IMR-90 (cell line): ENCODE results near the gene GCNT2. TPM values are rescaled to one million over a fixed set of nuclear protein-coding genes. Genes with fewer than 3 reads are reported as not detected.

Source experiments
- ATAC-seq: fragments of 200-7000 bp; cut with Tn5 transposase; 2 replicates; pipeline ENCODE4 v1.9.1; 2020; ENCODE audit warnings: low read depth, mild to moderate bottlenecking, moderate library complexity
- BruUV-seq: library from RNA; stranded (reverse); fragments of 400-500 nt; replicated peaks from 2 replicates; lab custom pipeline; 2021; lab: Mats Ljungman, UMichigan
- CTCF ChIA-PET: fragments of 300-600 bp; formaldehyde crosslinking; extraction: SDS; loops from one replicate; lab custom pipeline; 2021; ENCODE audit warnings: antibody characterized with exemption; lab: Yijun Ruan, JAX
- POLR2A ChIA-PET: fragments of 300-600 bp; sonication (Branson Sonifier 250); formaldehyde crosslinking; loops from one replicate; lab custom pipeline; 2022; ENCODE audit warnings: antibody characterized with exemption; ENCODE audit not compliant: unreplicated experiment; lab: Charles Lee
- DNase-seq: peaks from one replicate; pipeline ENCODE4 v3.0.0; 2013
- H2AFZ ChIP-seq: replicated peaks from 2 replicates; pipeline ENCODE3; 2013; ENCODE audit warnings: low read length, mild to moderate bottlenecking; ENCODE audit not compliant: poor library complexity
- H2AK5ac ChIP-seq: 2 replicates; pipeline ENCODE4 v1.6.1; 2013; ENCODE audit warnings: low read depth, low read length, inconsistent platforms
- H2AK9ac ChIP-seq: replicated peaks from 2 replicates; pipeline ENCODE3; 2013; ENCODE audit warnings: mild to moderate bottlenecking, low read depth, low read length, moderate library complexity; ENCODE audit not compliant: poor library complexity
- H2BK120ac ChIP-seq: 2 replicates; pipeline ENCODE4 v1.6.1; 2013; ENCODE audit warnings: low read depth, low read length, inconsistent platforms
- H2BK15ac ChIP-seq: 3 replicates; pipeline ENCODE4 v1.6.1; 2013; ENCODE audit warnings: low read depth, low read length, inconsistent platforms
- H2BK20ac ChIP-seq: 2 replicates; pipeline ENCODE4 v1.6.1; 2013; ENCODE audit warnings: low read depth, mild to moderate bottlenecking, inconsistent platforms, low read length, moderate library complexity
- H2BK5ac ChIP-seq: 2 replicates; pipeline ENCODE4 v1.6.1; 2013; ENCODE audit warnings: mild to moderate bottlenecking, low read depth, low read length, inconsistent platforms; ENCODE audit not compliant: poor library complexity, severe bottlenecking
- H3K14ac ChIP-seq: replicated peaks from 2 replicates; pipeline ENCODE4 v1.6.1; 2013; ENCODE audit warnings: low read depth, low read length, inconsistent platforms
- H3K18ac ChIP-seq: 2 replicates; pipeline ENCODE4 v1.6.1; 2013; ENCODE audit warnings: low read depth, low read length, control low read depth
- H3K23ac ChIP-seq: 2 replicates; pipeline ENCODE4 v1.6.1; 2013; ENCODE audit warnings: low read depth, low read length, inconsistent platforms
- H3K27ac ChIP-seq: 2 replicates; pipeline ENCODE4 v1.5.1; 2013; ENCODE audit warnings: mild to moderate bottlenecking, control low read depth, low read length; ENCODE audit not compliant: insufficient read depth
- H3K27me3 ChIP-seq: 2 replicates; pipeline ENCODE4 v1.6.1; 2013; ENCODE audit warnings: low read length; ENCODE audit not compliant: control insufficient read depth, insufficient read depth
- H3K36me3 ChIP-seq: 2 replicates; pipeline ENCODE4 v1.6.1; 2013; ENCODE audit warnings: low read length, mixed read lengths; ENCODE audit not compliant: control insufficient read depth, insufficient read depth
- H3K4ac ChIP-seq: 2 replicates; pipeline ENCODE4 v1.6.1; 2013; ENCODE audit warnings: low read depth, low read length, inconsistent platforms
- H3K4me1 ChIP-seq: 2 replicates; pipeline ENCODE4 v1.6.1; 2013; ENCODE audit warnings: low read length, mixed read lengths; ENCODE audit not compliant: control insufficient read depth, insufficient read depth
- H3K4me2 ChIP-seq: 2 replicates; pipeline ENCODE4 v1.6.1; 2013; ENCODE audit warnings: low read depth, mild to moderate bottlenecking, control low read depth, low read length, moderate library complexity
- H3K4me3 ChIP-seq: 2 replicates; pipeline ENCODE4 v1.5.1; 2013; ENCODE audit warnings: low read depth, mild to moderate bottlenecking, control low read depth, low read length, moderate library complexity; ENCODE audit not compliant: insufficient read depth
- H3K56ac ChIP-seq: 2 replicates; pipeline ENCODE4 v1.6.1; 2013; ENCODE audit warnings: low read length, inconsistent platforms; ENCODE audit not compliant: insufficient read depth; ENCODE audit errors: extremely low read depth
- H3K79me1 ChIP-seq, 2 experiments: 2 replicates each; pipeline ENCODE4 v1.6.1; 2013; ENCODE audit warnings: low read length in 2 of 2, inconsistent platforms in 1 of 2, low read depth in 1 of 2
- H3K9ac ChIP-seq: 2 replicates; pipeline ENCODE4 v1.6.1; 2013; ENCODE audit warnings: low read depth, low read length, control low read depth
- H3K9me1 ChIP-seq: 2 replicates; pipeline ENCODE4 v1.6.1; 2013; ENCODE audit warnings: low read length, inconsistent platforms; ENCODE audit not compliant: insufficient read depth
- H3K9me3 ChIP-seq: 2 replicates; pipeline ENCODE4 v1.6.1; 2013; ENCODE audit warnings: low read length; ENCODE audit not compliant: control insufficient read depth, insufficient read depth
- H4K20me1 ChIP-seq: 2 replicates; pipeline ENCODE4 v1.6.1; 2013; ENCODE audit warnings: low read length, inconsistent platforms; ENCODE audit not compliant: insufficient read depth
- H4K5ac ChIP-seq: 2 replicates; pipeline ENCODE4 v1.6.1; 2013; ENCODE audit warnings: mild to moderate bottlenecking, low read depth, low read length, control low read depth
- H4K8ac ChIP-seq, 2 experiments: 2 replicates each; pipeline ENCODE4 v1.6.1; 2013; ENCODE audit warnings: low read depth in 2 of 2, low read length in 2 of 2, control low read depth in 1 of 2, inconsistent platforms in 1 of 2
- H4K91ac ChIP-seq: 2 replicates; pipeline ENCODE4 v1.6.1; 2013; ENCODE audit warnings: low read depth, low read length, inconsistent platforms; ENCODE audit not compliant: insufficient read depth
- CTCF ChIP-seq: conservative IDR thresholded peaks from 2 replicates; pipeline ENCODE4 v1.5.1; 2012; ENCODE audit warnings: mild to moderate bottlenecking, low read depth, low read length, improper control_type of control experiment
- MAZ ChIP-seq: IDR thresholded peaks from 2 replicates; pipeline ENCODE4 v1.6.1; 2012; ENCODE audit warnings: low read depth, mild to moderate bottlenecking, low read length, improper control_type of control experiment, moderate library complexity, borderline replicate concordance
- WGBS, 2 experiments: methylation state at CpG; one replicate each; pipeline versions ENCODE4 v1.1.5 to v1.1.7; 2013; ENCODE audit warnings: missing lambda C conversion rate in 2 of 2; ENCODE audit not compliant: insufficient read length in 1 of 2; ENCODE audit errors: extremely low coverage in 2 of 2; 5-methylcytosine and 5-hydroxymethylcytosine counted together
- dilution Hi-C: fragments of 300-500 bp; cut with HindIII; formaldehyde crosslinking; loops from one replicate; pipeline ENCODE4 v1.14.3; 2018; ENCODE audit warnings: low sequenced_read_pairs; ENCODE audit not compliant: unreplicated experiment
- in situ Hi-C: fragments of 300-500 bp; cut with MboI; formaldehyde crosslinking; loops from 3 replicates; pipeline ENCODE4 v1.14.3; 2019; ENCODE audit warnings: low sequenced_read_pairs, inconsistent platforms, mixed read lengths
- intact Hi-C: fragments of 100-400 bp; cut with micrococcal nuclease; formaldehyde crosslinking; loops from 2 replicates; pipeline ENCODE4 v1.10.0; 2022
- polyA plus RNA-seq, 3 experiments: library from polyadenylated mRNA; depleted of rRNA; stranded (reverse); fragments of >200 nt; gene quantifications; 2 replicates each; pipeline ENCODE4 v1.2.3, GENCODE V29; 2012; ENCODE audit warnings: low replicate concordance in 1 of 3
- total RNA-seq: library from RNA; depleted of rRNA; stranded (reverse); fragments of >200 nt; gene quantifications from 2 replicates; pipeline ENCODE4 v1.2.3, GENCODE V29; 2012

Gene GCNT2
- total and polyA plus RNA-seq, 2 of the 4 experiments (the other 2 are of a cell fraction), result 0.34 to 0.90 TPM

GRCh38 chr6:10565913-10566312 lies 44.8 kb downstream of the GCNT2 start:
- no peak for DNase-seq
- H3K23ac ChIP-seq, result no peak overlapping the region
- H3K14ac ChIP-seq, result no peak overlapping the region
- H3K18ac ChIP-seq, result no peak overlapping the region
- no TSS peak for BruUV-seq
- no peak overlapping the region for H3K27ac ChIP-seq
- dilution Hi-C loops (no loop called here), intact Hi-C loops (no loop called here), in situ Hi-C loops (no loop called here)
- H2AK5ac ChIP-seq, result no peak overlapping the region
- no peak overlapping the region for H2AFZ ChIP-seq
- H3K27me3 ChIP-seq, result no peaks in the 10 kb centered on the region
- H3K9me1 ChIP-seq, result no peaks in the 10 kb centered on the region
- H2BK20ac ChIP-seq, result no peak overlapping the region
- TF ChIP-seq MAZ (no peak), CTCF (no peak)
- H3K36me3 ChIP-seq, result no peaks in the 10 kb centered on the region
- H3K79me1 ChIP-seq, result no peaks in the 10 kb centered on the region
- no peak overlapping the region for H2BK120ac ChIP-seq
- ATAC-seq, result no peak
- no peaks in the 10 kb centered on the region for H4K20me1 ChIP-seq
- H2AK9ac ChIP-seq, result no peak overlapping the region
- no peak overlapping the region for H2BK5ac ChIP-seq
- H3K56ac ChIP-seq, result no peak overlapping the region
- no peak overlapping the region for H3K4me3 ChIP-seq
- no peak overlapping the region for H4K8ac ChIP-seq
- ChIA-PET CTCF (no interaction called here), POLR2A (no interaction called here)
- no peak overlapping the region for H3K4me2 ChIP-seq
- H3K9ac ChIP-seq, result no peak overlapping the region
- no peak overlapping the region for H3K4ac ChIP-seq
- H2BK15ac ChIP-seq, result no peak overlapping the region
- no peak overlapping the region for H4K91ac ChIP-seq
- peaks cover 2% of the 10 kb centered on the region; the same call in 1 of the 2 replicates for H3K4me1 ChIP-seq
- WGBS, 2 experiments, result no CpG with 5 or more reads among the region's 9 CpGs
- no peaks in the 10 kb centered on the region for H3K9me3 ChIP-seq
- no peak overlapping the region for H4K5ac ChIP-seq
